ENCODE results near the gene HOXC9.

Gene HOXC9

GRCh38 chr12:53974084-53975063, 25.6 kb upstream of the HOXC9 start, which contains the start of gene HOTAIR (continued):
- TF ChIP-seq ZBTB49 (tag by site-specific recombination; IDR thresholded peaks at IDR 0.05; ENCODE audit: low read depth) (no peak), ZNF133 (tag by site-specific recombination; IDR thresholded peaks at IDR 0.05) (no peak), PRDM4 (tag by site-specific recombination; IDR thresholded peaks at IDR 0.05) (0 out of 2 replicates have a peak, but pooled peaks have one; percentile 2), ZNF449 (tag by site-specific recombination; IDR thresholded peaks at IDR 0.05) (peak; percentile 77), GLIS1 (tag by site-specific recombination; IDR thresholded peaks at IDR 0.05) (peak; percentile 40), PATZ1 (tag by site-specific recombination; IDR thresholded peaks at IDR 0.05) (peak; percentile 67), ZNF274 (IDR thresholded peaks at IDR 0.05; ENCODE audit: low read length) (no peak), ZNF274 (tag by site-specific recombination; IDR thresholded peaks at IDR 0.05; ENCODE audit: borderline replicate concordance) (no peak), ZFP3 (tag by site-specific recombination; IDR thresholded peaks at IDR 0.05; ENCODE audit: low read depth) (0 out of 2 replicates have a peak, but pooled peaks have one; percentile 8), BCL11B (tag by site-specific recombination; IDR thresholded peaks at IDR 0.05; ENCODE audit: low read depth) (no peak; the same call in 1 of the 2 replicates), KLF16 (tag by site-specific recombination; IDR thresholded peaks at IDR 0.05) (peak; percentile 23), YY2 (tag by site-specific recombination; IDR thresholded peaks at IDR 0.05) (no peak), ZNF366 (tag by site-specific recombination; conservative IDR thresholded peaks at IDR 0.05) (no peak; the same call in 1 of the 2 replicates), ZNF843 (tag by site-specific recombination; IDR thresholded peaks at IDR 0.05) (no peak), ZNF37A (tag by site-specific recombination; IDR thresholded peaks at IDR 0.05) (no peak), PBX3 (CRISPR knock-in tag; IDR thresholded peaks at IDR 0.05) (no peak), ZIC2 (tag by site-specific recombination; IDR thresholded peaks at IDR 0.05) (peak; percentile 82), ZNF639 (tag by site-specific recombination; IDR thresholded peaks at IDR 0.05) (0 out of 2 replicates have a peak, but pooled peaks have one; percentile 41), ZNF76 (tag by site-specific recombination; IDR thresholded peaks at IDR 0.05; ENCODE audit: borderline replicate concordance, low read depth) (no peak; the same call in 1 of the 2 replicates), KLF8 (tag by site-specific recombination; IDR thresholded peaks at IDR 0.05) (peak; percentile 26; the same call in 1 of the 2 replicates), ZNF626 (tag by site-specific recombination; IDR thresholded peaks at IDR 0.05) (no peak), ZFP37 (tag by site-specific recombination; IDR thresholded peaks at IDR 0.05) (0 out of 2 replicates have a peak, but pooled peaks have one; percentile 27), ZNF175 (tag by site-specific recombination; IDR thresholded peaks at IDR 0.05) (no peak), ZNF341 (tag by site-specific recombination; IDR thresholded peaks at IDR 0.05; ENCODE audit: low read depth) (peak; percentile 97), ZSCAN16 (tag by site-specific recombination; IDR thresholded peaks at IDR 0.05) (no peak), ZNF146 (tag by site-specific recombination; IDR thresholded peaks at IDR 0.05) (no peak)

Measured in HEK293 (cell line).